Stimulated activated CD4-positive, alpha-beta T cell treated with anti-CD3 and anti-CD28 coated beads, Interleukin-4, amount 100 ng/mL, for 4 hours (primary cell): ENCODE results near the gene ECT2.
"Not testable (repeated sequence)": the region's sequence is repeated elsewhere in the genome, so short reads cannot be mapped to it uniquely, and the experiment has no call there.

Source experiments
- DNase-seq, 2 experiments: peaks; one replicate each; pipeline ENCODE4 v3.0.0-alpha.2; 2020

The ECT2 gene

GRCh38 chr3:172813462-172813861 lies 62.9 kb downstream of the ECT2 start:
- no peak for DNase-seq

DNA sequence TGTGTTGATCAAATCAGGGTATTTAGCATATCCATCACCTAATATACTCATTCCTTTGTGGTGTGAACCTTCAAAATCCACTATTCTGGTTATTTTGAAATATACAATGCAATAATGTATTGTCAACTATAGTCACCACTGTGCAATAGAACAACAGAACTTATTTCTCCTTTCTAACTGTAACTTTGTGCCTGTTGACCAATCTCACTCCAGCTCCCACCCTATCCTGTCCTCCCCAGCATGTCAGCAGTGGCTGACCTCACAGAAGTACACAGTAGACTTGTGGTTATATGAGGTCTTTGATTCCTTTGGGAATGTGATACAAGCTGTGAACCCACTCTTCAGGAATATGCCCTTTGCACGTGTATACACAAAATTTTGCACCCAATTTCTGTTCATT lies 64.2 kb downstream of the ECT2 start:
- DNase-seq, result no peak

DNA sequence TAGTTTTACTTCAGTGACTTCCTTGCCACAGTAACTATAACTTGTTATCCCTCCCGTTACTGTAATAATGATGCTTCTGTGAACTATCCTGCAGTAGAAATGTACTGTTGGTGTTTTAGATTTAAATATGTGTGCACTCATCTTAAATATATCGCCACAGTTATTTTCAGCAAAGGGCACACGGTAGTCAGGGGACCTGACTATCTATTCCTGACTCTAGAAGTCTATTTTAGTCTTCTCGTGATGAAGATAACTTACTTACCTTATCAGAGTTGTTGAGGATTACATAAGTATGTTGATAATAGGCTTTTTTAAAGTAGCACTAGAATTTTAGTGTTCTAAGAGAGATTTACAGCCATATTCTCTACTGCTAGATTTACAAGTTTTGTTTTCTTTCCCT lies 65.3 kb downstream of the ECT2 start:
- no peak for DNase-seq

DNA sequence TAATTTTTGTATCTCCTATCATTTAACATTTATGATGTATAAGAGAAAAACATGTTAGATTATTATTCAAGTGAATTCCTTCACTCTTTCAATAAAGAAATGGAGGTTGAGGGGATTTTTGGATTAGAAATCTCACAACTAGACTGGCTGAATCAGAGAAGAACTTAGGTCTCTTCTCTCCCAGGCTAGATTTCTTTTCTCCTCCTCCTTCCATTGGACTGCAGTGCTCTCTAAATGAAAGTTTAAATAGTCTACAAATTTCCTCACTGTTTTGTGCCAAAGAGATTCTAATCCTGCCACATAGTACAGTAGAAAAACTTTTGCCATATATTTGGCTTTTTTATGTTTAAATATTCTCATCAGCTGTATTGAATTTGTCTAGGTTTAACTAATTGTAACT lies 65.8 kb downstream of the ECT2 start:
- DNase-seq, result no peak

DNA sequence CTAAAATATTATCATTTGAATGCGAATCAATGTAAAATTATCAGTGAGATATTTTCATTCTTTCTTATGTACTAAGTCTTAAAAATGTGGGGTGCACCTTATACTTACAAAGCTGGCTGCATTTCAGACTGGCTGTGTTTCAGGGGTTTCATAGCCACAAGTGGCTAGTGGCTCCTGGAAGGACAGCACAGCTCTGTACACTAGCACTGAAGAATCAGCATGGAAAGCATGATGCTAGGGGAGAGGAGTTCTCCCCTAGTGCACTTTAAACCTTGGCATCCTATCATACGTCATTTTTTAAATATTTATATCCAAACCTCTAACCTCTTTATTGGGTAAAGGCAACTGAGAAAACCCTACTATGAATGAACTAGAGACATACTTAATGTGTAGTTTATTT lies 66.4 kb downstream of the ECT2 start:
- no peak for DNase-seq

DNA sequence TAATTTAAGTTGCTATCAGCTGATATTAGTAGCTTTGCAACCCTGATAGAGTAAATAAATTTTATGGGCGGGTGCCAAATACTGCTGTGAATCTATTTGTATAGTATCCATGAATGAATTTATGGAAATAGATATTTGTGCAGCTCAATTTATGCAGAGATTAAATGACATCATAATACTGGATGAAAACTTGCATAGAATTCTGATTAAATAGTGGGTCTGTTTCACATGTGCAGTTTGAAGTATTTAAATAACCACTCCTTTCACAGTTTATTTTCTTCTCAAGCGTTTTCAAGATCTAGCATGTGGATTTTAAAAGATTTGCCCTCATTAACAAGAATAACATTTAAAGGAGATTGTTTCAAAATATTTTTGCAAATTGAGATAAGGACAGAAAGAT lies 70.0 kb downstream of the ECT2 start:
- DNase-seq, result no peak

- DNase-seq, result no peak
These were observed 73.7 kb downstream of the ECT2 start for GRCh38 chr3:172824229-172824628.

- DNase-seq, result not testable (repeated sequence)
These were observed 76.7 kb downstream of the ECT2 start for GRCh38 chr3:172827231-172827630.

DNA sequence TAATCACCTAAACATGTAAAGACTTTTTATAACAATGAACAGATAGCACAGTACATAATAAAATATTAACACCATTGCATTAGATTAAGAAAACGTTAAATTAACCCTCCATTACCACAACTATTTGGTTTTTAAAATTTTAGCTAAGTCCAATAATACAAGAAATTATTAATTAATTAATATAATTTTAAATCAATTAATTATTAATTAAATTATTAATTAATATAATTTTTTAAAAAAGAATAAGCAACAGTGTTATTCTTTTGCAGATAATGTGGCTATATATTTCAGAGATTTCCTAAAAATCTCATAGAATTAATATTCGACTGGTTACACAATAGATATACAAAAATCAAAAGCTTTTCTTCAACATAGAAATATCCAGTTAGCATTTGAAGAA lies 82.5 kb downstream of the ECT2 start:
- DNase-seq, result no peak

DNA sequence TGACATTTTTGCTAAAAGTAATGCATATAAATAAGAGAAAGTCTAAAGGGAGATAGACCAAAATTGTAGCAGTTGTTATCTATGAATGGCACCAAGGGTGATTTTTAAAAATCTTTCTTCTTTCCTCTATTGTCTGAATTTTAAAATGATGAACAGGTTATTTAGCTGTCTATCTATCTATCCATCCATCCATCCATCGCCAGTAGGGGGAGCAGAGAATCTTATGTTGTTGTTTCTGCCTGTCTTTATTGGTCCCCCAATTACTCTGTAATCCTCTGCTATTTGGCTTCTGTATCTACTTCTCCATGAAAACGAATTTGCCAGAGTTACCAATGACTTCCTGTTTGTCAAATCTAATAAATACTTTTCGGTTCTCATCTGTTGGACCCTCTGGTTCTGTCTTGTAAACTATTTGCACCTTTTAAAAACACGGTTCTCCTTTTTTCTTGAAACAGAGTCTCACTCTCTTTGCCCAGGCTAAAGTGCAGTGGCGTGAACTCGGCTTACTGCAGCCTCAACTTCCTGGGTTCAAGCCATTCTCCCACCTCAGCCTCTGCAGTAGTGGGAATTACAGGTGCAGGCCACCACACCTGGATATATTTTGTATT lies 86.0 kb downstream of the ECT2 start:
- DNase-seq, result no peak

- no peak for DNase-seq
These were observed 89.2 kb downstream of the ECT2 start for GRCh38 chr3:172839679-172840078.

GRCh38 chr3:172840463-172840862 lies 89.9 kb downstream of the ECT2 start:
- DNase-seq, result no peak

GRCh38 chr3:172840913-172841312 lies 90.4 kb downstream of the ECT2 start:
- no peak for DNase-seq

- no peak for DNase-seq
These were observed 93.9 kb downstream of the ECT2 start for GRCh38 chr3:172844428-172844827.

DNA sequence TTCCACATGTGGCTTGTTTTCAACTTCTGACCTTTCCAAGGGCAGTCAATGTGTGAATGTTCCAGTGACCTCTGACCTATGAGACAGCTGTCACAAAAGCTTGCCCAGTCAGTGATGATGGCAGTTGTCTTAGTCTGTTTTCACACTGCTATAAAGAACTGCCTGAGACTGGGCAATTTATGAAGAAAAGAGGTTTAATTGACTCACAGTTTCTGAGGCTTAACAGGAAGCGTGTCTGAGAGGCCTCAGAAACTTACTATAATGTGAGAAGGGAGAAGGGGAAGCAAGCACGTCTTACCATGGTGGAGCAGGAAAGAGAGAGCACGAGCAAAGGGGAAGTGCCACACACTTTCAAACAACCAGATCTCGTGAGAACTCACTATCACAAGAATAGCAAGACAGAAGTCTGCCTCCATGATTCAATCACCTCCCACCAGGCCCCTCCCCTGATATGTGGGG lies 95.6 kb downstream of the ECT2 start:
- DNase-seq, result no peak

DNA sequence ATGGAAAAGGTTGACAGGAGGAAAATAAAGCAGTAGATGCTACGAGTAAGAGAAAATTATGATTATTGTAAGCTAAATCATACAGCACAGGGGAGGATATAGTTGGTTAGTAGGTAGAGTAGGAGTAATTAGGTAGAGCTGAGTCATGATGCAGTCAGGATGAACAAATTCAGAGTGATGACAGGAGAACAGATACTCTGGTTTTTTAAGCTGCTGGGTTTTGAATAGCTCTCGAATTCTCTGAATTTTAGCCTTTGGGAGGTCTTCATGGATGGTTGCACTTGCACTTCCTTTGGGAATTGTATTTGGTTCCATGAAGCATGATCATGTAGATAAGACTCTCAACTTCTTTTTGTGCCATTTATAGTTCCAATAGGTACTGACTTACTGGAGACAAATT lies 96.2 kb downstream of the ECT2 start:
- DNase-seq, result no peak

GRCh38 chr3:172847292-172847691 lies 96.8 kb downstream of the ECT2 start:
- DNase-seq, result no peak

DNA sequence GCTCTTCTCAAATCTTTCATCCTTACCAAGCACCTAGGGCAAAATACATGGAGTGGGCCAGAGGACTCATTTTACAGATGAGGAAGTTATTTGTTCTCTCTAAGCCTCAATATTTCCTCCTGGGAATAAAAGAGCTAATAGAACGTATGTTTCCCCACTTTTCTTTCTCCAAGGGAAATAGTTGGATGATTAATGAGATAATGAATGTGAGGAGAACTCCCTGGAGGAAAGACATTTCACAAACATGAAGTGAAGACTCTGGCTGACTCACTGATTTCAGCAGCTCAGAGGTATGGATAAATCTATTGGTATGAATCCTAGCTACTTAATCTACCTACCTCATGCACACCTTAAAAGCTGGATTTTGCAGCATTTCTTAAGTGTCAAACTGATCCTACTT lies 98.4 kb downstream of the ECT2 start:
- no peak for DNase-seq

- DNase-seq, result no peak
These were observed 102.5 kb downstream of the ECT2 start for GRCh38 chr3:172853005-172853404.

DNA sequence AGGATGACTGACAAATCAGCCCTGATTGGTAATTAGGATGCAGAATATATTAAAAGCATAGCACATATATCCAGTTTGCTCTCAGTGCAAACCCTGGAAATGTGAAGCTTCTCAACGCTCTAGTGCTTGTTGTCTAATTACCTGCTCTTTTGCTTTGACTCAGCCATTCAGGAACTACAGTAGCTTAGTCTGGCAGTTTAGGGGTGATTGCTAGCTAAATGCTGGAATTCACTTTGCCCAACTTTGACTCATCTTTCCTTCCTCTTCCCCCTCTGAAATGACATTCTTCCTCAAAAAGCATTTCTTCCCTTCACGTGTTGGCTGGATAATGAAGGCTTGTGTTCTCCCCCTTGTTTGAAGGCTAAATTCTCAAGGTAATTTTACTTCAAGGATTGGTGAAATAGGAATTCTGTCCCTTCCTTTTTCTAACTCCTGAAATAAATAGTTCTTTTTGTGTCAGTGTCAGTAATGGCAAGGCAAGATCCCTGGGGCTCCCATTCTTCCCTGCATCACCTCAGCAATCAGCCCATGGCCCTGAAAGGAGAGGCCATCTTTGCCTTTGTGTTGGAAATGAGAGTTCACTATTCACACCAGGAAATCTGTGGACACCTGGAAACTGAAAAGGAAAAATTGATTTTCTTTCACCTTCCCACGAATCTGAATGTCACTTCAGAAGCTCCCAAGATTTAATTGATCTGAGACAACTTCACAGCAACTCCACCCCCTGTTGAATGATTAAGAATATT lies 103.6 kb downstream of the ECT2 start:
- no peak for DNase-seq

DNA sequence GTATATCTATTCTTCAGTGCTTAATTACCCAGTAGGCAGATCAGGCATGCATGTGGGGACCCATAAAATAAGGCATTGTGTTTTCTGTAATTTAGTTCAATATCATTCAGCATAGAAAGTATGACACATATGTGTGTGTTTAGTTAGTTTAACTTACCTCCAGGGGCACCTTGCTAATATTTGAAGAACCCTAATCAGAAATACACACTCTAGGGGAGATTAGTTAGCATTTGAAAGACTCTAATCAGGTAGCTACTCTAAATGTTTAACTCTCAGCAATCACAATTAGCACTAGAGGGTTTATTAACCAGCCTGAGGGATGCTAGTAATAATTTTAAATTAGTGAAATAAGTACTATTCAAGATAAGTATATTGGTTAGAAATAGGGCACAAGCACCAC lies 104.5 kb downstream of the ECT2 start:
- no peak for DNase-seq

DNA sequence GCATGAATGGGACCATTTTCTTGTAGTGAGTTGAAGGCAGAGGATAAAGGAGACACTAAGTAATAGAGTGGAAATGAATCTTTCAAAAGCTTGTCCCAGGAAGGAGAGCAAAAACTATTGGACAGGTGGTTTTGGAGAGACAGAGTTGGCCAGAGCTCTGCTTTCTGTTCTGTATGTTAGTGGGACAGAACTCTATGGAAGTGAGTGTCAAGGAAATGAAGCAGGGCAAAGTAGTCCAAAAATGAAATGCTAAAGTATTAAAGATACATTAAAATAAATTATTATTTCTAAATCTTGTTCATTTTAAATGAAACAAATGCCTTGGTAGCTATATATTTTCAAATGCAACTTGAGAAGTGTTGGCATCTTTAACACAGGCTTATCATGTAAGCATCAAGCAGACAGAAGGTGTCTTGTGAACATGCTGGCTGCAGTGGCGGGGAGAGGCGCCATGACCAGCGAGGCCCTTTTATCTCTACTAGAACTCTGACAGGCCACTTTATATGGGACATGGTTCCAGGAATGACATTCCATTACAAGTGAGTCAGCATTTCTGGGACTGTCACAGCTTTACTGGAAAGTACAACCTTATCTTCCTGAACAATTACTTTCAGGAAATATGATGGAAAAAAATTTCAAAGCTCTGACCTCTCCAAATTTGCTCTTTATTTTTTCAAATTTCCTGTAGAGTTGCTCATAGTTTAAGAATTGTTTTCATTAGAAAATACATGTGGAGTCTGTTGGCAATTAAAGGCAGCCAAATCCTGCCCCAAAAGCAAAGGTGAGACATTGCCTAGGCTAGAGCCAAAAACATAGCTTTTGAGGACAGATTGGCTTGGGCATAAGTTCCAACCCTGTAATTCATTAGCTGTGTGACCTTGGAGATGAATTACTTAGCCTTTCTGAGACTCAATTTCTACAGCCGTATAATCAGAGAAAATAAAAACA lies 106.5 kb downstream of the ECT2 start:
- no peak for DNase-seq

GRCh38 chr3:172859041-172859440 lies 108.5 kb downstream of the ECT2 start:
- no peak for DNase-seq
